Central memory CD8-positive, alpha-beta T cell (primary cell): ENCODE data around the gene CLK3.
A peak's percentile ranks its signal among the peaks of the same experiment; 100 is the strongest.

Source experiments
- ATAC-seq: fragments of 150-1000 bp; cut with Tn5 transposase; replicated peaks from 2 replicates; pipeline ENCODE4 v1.10.0; 2022; ENCODE audit warnings: mild to moderate bottlenecking, moderate FRiP score, moderate number of reproducible peaks; ENCODE audit not compliant: poor library complexity, severe bottlenecking; ENCODE audit errors: extremely low read depth
- DNase-seq, 2 donors: peaks; one replicate each; pipeline ENCODE4 v3.0.0; 2021; ENCODE audit warnings: low spot score in 2 of 2
- H3K27ac Mint-ChIP-seq: one replicate; pipeline ENCODE4 v1.8.0; 2022; ENCODE audit warnings: low read depth, mild to moderate bottlenecking, moderate library complexity, mixed read lengths
- H3K27me3 Mint-ChIP-seq: one replicate; pipeline ENCODE4 v1.8.0; 2022; ENCODE audit warnings: mixed read lengths
- H3K36me3 Mint-ChIP-seq: one replicate; pipeline ENCODE4 v1.8.0; 2022; ENCODE audit warnings: mild to moderate bottlenecking, moderate library complexity, mixed read lengths; ENCODE audit not compliant: insufficient read depth
- H3K4me1 Mint-ChIP-seq: one replicate; pipeline ENCODE4 v1.8.0; 2022; ENCODE audit warnings: mixed read lengths
- H3K4me3 Mint-ChIP-seq: one replicate; pipeline ENCODE4 v1.8.0; 2022; ENCODE audit warnings: mild to moderate bottlenecking, moderate library complexity, mixed read lengths
- H3K9me3 Mint-ChIP-seq: one replicate; pipeline ENCODE4 v1.8.0; 2022; ENCODE audit warnings: mixed read lengths

CLK3 gene

DNA sequence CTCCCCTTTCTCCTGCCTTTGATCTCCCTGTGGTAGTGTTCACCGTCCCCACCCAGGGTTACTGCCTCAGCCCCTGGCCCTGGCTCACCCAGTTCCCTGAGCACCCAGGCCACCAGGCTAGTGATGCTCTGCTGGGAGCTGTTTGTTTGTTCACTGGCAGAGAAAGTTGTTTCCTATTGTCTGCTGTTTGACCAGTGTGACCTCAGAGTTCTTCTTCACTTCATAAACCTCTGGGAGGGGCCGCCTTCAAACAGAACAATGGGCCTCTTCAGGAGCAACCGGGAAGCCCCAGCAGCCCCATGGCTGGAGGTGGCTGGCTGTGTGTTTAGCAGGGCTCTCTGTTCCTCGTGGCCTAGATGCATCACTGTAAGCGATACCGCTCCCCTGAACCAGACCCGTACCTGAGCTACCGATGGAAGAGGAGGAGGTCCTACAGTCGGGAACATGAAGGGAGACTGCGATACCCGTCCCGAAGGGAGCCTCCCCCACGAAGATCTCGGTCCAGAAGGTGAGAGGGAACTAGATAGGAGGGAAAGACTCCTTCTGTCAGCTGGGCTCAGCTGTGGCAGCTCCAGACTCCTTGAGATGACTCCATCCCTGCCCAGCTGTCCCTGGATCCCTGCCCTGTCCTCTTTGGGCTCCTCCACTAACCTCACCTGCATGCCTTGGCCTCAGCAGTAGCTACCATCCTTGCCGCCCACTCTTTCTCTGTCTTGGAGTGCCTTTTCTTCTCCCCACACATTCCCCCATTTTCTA, 3.4 kb downstream of the CLK3 start:
- Mint-ChIP-seq H3K27ac (peak overlapping the region; percentile 32), H3K36me3 (peaks cover 34% of the 10 kb centered on the region), H3K9me3 (no peaks in the 10 kb centered on the region), H3K4me3 (peak overlapping the region; percentile 7), H3K4me1 (peaks cover 49% of the 10 kb centered on the region), H3K27me3 (no peaks in the 10 kb centered on the region)
- ATAC-seq, result no peak
- DNase-seq, result no peak

DNA sequence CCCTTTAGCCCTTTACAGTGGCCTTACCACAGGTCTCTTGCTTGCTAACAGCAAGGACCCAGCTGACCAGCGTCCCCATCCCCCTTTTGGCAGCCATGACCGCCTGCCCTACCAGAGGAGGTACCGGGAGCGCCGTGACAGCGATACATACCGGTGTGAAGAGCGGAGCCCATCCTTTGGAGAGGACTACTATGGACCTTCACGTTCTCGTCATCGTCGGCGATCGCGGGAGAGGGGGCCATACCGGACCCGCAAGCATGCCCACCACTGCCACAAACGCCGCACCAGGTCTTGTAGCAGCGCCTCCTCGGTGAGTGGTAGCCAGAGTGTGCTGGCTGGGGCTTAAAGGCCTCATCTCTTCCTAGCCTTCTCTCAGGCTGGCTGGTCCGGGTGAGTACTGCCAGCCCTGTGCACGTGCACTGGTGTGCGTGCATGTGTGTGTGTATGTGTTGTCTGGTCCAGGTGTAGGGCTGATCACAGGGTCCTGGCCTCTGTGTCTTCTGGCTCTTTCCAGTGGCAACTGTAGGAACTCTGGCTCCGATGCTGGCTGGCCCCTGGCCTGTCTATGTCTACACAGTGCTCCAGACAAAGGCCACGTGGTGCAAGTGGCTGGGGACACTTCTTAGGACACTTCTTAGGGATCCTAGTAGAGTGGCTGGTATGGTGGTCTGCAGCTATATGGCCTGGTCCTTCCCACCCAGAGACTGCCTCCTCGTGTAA, 4.4 kb downstream of the CLK3 start:
- ATAC-seq, result no peak
- H3K4me3 Mint-ChIP-seq, result no peak overlapping the region

DNA sequence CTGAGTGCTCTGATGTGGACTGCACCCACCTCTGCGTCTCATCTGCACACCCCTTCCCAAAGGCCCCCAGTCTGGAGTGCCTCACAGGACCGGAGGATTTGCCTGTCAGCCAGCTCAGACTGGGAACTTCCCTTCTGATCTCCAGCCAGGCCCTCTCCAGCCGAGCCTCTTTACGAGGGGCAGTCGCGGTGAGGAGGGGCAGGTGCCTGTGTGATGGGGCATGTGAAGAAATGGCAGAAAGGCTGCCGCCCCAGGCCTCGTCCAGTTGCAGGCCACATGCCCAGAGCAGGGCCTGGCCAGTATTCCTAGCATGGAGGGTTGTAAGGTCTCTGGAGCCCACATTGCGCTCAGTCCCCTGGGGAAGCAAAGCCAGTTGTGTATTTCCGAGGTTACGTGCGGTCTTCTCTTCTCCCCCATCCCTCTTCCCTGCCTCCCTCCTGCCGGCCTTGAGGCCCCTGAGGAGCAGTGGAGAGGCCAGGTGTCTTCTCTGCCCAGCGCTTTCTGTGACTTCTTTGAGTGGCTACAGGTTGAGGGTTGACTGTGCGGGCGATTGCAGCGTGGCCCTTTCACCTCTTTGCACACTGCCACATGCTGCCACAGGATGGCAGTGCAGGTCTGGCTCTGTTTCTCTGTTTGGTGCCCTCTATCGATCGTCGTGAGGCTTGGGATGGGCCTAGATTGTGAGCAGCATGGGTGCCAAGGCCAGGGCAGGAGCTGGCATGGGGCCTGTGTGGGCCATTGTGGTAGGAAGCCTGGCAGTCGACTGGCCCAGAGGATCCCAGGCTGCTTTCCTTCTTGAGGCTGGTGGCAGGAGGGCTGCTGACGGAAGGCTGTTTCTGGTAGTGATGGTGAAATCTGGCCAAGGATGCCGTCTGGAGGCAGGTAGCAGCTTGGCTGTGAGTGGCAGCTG, 5.3 kb downstream of the CLK3 start:
- Mint-ChIP-seq H3K4me1 (peaks cover 53% of the 10 kb centered on the region), H3K27ac (peak overlapping the region; percentile 67)

More for the DNA sequence above, 4.4 kb downstream of the CLK3 start:
- Mint-ChIP-seq H3K27ac (peak overlapping the region; percentile 32), H3K4me1 (peaks cover 49% of the 10 kb centered on the region), H3K9me3 (no peaks in the 10 kb centered on the region), H3K36me3 (peaks cover 36% of the 10 kb centered on the region), H3K27me3 (no peaks in the 10 kb centered on the region)
- no peak for DNase-seq

DNA sequence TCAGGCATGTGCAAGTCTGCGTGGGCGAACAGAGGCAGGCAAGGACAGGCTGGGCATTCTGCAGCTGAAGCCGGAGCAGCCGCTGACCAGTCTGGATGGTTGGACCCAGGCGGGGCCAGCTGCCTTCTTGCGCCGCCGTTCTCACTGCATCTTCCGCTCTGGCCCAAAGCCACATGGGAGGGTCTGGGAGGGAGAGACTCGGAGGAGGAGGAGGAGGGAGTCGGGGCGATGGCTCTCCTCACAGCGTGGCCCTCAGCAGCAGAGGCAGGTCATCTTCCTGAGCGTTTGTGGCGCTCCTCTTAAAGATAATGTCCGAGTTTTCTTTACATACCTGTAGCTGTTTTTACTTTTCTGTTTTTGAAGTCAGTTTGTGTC, 5.9 kb downstream of the CLK3 start:
- DNase-seq (no peak), ATAC-seq (no peak)
- H3K27me3 Mint-ChIP-seq, result no peaks in the 10 kb centered on the region
- peaks cover 51% of the 10 kb centered on the region for H3K4me1 Mint-ChIP-seq
- no peak overlapping the region for H3K4me3 Mint-ChIP-seq
- H3K27ac Mint-ChIP-seq, result peak overlapping the region; percentile 67
- peaks cover 44% of the 10 kb centered on the region for H3K36me3 Mint-ChIP-seq
- H3K9me3 Mint-ChIP-seq, result no peaks in the 10 kb centered on the region

More for the DNA sequence above, 5.3 kb downstream of the CLK3 start:
- H3K36me3 Mint-ChIP-seq, result peaks cover 43% of the 10 kb centered on the region
- no peak overlapping the region for H3K4me3 Mint-ChIP-seq
- H3K27me3 Mint-ChIP-seq, result no peaks in the 10 kb centered on the region
- peak; percentile 80 for ATAC-seq
- H3K9me3 Mint-ChIP-seq, result no peaks in the 10 kb centered on the region
- peak; percentile 44 to 62 for DNase-seq

DNA sequence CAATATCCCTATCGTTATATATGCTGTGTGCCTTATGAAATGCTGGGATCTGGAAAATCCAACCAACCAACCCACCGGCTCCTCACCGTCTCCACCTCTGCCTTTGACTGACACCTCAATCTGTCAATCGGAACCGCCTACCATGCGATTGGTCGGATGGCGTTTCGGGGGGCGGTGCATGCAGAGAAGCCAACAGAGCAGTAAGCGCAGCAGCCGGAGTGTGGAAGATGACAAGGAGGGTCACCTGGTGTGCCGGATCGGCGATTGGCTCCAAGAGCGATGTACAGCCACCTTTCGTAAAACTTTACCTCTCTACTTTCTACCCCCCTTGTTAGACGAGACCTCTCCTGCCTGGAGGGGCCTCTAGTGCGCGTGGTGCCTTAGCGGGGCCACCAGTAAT, 6.3 kb downstream of the CLK3 start:
- Mint-ChIP-seq H3K9me3 (no peaks in the 10 kb centered on the region), H3K36me3 (peaks cover 44% of the 10 kb centered on the region), H3K4me1 (peaks cover 47% of the 10 kb centered on the region)

DNA sequence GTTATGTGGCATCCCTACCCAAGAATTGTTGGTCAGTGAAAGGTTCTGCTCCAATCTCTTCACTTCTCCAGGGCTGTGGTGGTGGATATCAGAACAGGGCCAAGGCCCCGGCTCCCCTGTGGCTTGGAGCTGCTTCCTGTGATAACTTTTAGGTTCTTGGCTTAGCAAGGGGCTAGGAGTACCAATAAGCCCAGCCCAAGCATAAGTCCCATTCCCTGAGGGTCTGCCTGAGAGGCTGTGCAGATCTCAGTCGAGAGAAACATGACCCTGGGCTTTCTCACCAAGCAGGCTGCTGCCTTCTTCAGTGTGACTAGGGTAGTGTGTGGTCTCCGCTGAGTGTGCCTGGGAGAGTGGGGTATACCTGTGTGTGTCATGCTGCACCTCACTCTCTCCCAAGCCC, 7.1 kb downstream of the CLK3 start:
- ATAC-seq, result no peak
- Mint-ChIP-seq H3K36me3 (peaks cover 49% of the 10 kb centered on the region), H3K9me3 (no peaks in the 10 kb centered on the region), H3K4me1 (peaks cover 38% of the 10 kb centered on the region), H3K27ac (no peak overlapping the region), H3K27me3 (no peaks in the 10 kb centered on the region), H3K4me3 (no peak overlapping the region)
- no peak for DNase-seq

More for the DNA sequence above, 6.3 kb downstream of the CLK3 start:
- peak overlapping the region; percentile 51 for H3K27ac Mint-ChIP-seq
- no peak for ATAC-seq
- H3K27me3 Mint-ChIP-seq, result no peaks in the 10 kb centered on the region
- DNase-seq, result no peak
- H3K4me3 Mint-ChIP-seq, result no peak overlapping the region

DNA sequence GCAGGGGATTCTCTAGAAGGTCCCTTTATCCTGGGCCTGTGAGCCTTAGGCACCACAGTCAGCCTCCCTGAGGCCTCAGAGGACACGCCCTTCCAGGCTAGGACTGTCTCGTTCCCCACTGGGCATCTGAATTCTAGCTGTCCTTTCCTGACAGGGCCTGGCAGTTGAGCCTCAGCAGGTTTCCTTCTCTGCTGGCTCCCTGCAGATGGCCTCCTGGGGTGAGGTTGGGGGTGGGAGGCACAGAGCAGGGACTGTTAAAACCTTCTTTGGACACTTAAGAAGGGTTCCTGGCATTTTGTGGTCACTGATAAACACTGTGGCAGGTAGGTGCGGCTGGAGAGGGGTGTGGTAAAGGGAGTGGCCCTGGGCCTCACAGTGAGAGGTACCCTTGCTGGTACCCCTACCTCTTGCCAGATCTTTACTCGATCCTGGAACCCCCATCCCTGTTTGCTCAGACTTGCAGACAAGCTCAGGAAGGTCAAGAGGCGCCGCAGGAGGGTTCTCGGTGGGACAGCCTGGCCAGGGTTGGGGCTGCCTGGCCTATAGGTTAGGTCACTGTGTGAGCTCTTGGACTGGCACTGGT, 8.5 kb downstream of the CLK3 start:
- no peak overlapping the region for H3K27ac Mint-ChIP-seq
- DNase-seq (no peak), ATAC-seq (no peak)
- no peak overlapping the region for H3K4me3 Mint-ChIP-seq
- peaks cover 58% of the 10 kb centered on the region for H3K36me3 Mint-ChIP-seq
- no peaks in the 10 kb centered on the region for H3K27me3 Mint-ChIP-seq
- H3K9me3 Mint-ChIP-seq, result no peaks in the 10 kb centered on the region
- H3K4me1 Mint-ChIP-seq, result peaks cover 29% of the 10 kb centered on the region

DNA sequence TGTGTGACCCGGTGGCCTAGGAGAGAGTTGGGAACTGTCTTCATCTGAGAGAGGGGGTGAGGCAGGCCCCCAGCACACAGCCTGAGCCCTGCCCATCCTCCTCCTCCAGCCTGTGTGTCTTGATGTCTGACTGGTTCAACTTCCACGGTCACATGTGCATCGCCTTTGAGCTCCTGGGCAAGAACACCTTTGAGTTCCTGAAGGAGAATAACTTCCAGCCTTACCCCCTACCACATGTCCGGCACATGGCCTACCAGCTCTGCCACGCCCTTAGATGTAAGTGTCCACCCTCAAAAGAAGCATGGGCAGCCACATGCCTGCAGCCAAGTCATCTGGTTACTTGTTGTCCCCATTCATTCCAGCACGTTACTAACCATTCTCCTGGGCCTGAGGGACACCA, 10.1 kb downstream of the CLK3 start:
- Mint-ChIP-seq H3K4me1 (peaks cover 13% of the 10 kb centered on the region), H3K9me3 (no peaks in the 10 kb centered on the region), H3K27me3 (no peaks in the 10 kb centered on the region), H3K4me3 (no peak overlapping the region), H3K27ac (peak overlapping the region; percentile 41), H3K36me3 (peaks cover 55% of the 10 kb centered on the region)
- DNase-seq, result no peak
- ATAC-seq, result no peak

DNA sequence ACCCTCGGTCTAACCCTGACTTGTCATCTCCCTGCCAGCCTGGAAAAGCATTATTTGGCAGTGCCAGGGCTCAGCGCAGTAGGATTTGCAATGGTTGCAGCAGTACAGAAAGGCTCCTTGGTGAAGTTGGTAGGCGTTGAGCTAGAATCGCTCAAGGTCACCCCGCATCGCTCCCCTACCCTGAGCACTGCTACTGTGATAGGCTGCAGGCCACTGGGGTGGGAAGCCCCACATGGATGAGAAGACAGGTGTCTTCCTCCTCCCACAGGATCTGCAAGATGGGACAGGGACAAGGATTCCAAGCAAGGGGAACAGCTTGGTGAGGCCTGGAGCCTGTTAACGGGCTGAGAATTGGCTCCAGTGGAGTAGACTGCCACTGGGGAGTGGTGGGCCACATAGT, 10.7 kb downstream of the CLK3 start:
- peaks cover 50% of the 10 kb centered on the region for H3K36me3 Mint-ChIP-seq
- H3K27me3 Mint-ChIP-seq, result no peaks in the 10 kb centered on the region
- peak overlapping the region; percentile 41 for H3K27ac Mint-ChIP-seq
- H3K9me3 Mint-ChIP-seq, result no peaks in the 10 kb centered on the region
- peaks cover 7% of the 10 kb centered on the region for H3K4me1 Mint-ChIP-seq
- ATAC-seq (no peak), DNase-seq (no peak)
- no peak overlapping the region for H3K4me3 Mint-ChIP-seq

DNA sequence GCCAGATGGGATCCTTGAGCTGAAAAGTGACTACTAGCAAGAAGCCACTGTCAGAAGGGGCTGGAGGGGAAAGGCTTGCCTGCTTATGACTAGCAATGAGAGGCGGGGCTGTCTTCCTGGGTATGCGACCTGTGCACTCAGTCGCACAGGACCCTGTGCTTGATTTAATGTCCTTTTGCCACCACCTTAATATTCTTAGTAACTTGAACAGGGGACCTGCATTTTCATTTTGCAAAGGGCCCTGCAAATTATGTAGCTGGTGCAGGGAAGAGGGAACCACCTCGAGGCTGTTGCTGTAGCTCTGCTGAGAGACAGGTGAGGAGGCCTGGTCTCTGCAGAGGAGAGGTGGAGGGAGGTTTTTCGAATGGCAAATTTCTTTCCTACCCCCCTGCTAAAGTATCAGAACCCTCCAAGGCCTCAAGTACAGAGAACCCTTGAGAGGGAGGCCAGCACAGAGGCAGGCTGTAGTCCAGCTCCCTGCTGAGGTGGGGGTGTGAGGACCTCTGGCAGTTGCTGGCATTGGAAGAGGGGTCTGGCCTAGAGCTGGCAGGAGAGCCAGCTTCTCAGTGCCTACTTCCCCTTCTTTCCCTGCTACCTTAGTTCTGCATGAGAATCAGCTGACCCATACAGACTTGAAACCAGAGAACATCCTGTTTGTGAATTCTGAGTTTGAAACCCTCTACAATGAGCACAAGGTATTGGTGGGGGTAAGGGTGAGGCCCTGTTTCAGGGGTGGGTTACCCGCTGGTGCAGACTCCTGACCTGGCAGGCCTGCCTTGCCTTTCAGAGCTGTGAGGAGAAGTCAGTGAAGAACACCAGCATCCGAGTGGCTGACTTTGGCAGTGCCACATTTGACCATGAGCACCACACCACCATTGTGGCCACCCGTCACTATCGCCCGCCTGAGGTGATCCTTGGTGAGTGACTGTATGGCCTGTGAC, 11.4 kb downstream of the CLK3 start:
- Mint-ChIP-seq H3K36me3 (peaks cover 46% of the 10 kb centered on the region), H3K4me3 (no peak overlapping the region), H3K9me3 (no peaks in the 10 kb centered on the region), H3K27ac (no peak overlapping the region), H3K27me3 (no peaks in the 10 kb centered on the region), H3K4me1 (peaks cover 5% of the 10 kb centered on the region)
- DNase-seq, result no peak
- peak; percentile 33 for ATAC-seq

DNA sequence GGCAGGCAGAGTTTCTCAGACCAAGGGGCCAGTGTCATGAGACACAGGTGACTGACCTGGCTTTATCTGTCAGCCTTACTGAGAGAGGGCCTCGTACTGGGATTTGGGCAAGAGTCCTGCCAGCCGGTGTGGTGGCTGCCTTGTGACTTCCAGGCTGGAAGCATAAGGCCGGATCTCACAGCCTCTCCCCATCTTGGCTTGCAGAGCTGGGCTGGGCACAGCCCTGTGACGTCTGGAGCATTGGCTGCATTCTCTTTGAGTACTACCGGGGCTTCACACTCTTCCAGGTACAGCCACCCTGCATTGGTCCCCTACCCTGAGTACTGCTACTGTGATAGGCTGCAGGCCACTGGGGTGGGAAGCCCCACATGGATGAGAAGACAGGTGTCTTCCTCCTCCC, 12.1 kb downstream of the CLK3 start:
- Mint-ChIP-seq H3K36me3 (peaks cover 42% of the 10 kb centered on the region), H3K27me3 (no peaks in the 10 kb centered on the region), H3K4me1 (peaks cover 5% of the 10 kb centered on the region), H3K9me3 (no peaks in the 10 kb centered on the region), H3K27ac (peak overlapping the region; percentile 22), H3K4me3 (no peak overlapping the region)
- DNase-seq, result no peak
- ATAC-seq, result no peak
